Measurements from ENCODE around the gene SULT6B1.

DNA sequence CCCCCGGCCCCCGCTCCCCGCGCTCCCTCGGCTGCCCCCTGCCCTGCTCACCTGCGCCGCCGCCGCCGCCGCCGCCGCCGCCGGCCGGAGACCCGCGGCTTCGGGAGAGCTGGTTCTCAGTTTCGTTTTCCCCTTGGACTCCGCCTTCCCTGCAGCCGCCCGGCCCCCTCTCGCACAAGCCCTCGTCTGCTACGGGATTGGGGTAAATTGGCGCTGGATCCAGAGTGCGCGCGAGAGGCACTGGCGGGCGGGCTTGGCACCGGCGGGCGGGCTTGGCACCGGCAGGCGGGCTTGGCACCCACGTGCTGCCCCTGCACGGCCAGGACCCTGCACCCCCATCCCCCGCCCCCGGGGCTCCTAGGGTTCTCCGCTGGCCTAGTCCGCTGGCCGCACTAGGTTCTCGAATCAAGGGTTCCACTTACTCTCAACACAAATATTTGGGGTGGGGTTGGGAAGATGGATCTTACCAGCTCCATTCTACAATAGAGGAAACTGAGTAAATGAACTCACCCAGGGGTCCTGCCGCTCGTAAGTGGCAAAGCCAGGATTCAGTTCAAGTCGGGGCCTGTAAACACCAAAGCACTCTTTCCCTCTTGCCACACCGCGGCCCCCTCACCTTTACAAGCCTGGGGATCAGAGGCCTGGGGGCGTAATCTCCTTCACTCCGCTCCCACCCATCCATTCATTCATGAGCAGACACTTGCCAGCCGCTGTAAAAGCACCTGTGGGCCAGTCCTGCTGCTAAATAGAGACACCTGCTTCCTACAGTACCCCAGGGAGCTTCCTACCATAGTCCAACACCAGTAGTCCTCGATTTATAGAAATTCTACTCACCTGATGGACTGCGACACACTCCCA, 31.4 kb downstream of the SULT6B1 start, which contains the start of gene EIF2AK2:
- TF ChIP-seq, protein P1, sequence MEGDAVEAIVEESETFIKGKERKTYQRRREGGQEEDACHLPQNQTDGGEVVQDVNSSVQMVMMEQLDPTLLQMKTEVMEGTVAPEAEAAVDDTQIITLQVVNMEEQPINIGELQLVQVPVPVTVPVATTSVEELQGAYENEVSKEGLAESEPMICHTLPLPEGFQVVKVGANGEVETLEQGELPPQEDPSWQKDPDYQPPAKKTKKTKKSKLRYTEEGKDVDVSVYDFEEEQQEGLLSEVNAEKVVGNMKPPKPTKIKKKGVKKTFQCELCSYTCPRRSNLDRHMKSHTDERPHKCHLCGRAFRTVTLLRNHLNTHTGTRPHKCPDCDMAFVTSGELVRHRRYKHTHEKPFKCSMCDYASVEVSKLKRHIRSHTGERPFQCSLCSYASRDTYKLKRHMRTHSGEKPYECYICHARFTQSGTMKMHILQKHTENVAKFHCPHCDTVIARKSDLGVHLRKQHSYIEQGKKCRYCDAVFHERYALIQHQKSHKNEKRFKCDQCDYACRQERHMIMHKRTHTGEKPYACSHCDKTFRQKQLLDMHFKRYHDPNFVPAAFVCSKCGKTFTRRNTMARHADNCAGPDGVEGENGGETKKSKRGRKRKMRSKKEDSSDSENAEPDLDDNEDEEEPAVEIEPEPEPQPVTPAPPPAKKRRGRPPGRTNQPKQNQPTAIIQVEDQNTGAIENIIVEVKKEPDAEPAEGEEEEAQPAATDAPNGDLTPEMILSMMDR (optimal IDR thresholded peaks at IDR 0.05 in 1 of 3, IDR thresholded peaks at IDR 0.05 in 1 of 3, conservative IDR thresholded peaks at IDR 0.05 in 1 of 3; ENCODE audit: extremely low read depth in 1 of 3, insufficient read depth in 2 of 3, low read length in 3 of 3): no peak
- TF ChIP-seq EZH2 (IDR thresholded peaks at IDR 0.05; ENCODE audit: low read length): no peak

Data from keratinocyte (primary cell).